BE2C (cell line): ENCODE measurements around the gene INPP5A. TPM values are rescaled to one million over a fixed set of nuclear protein-coding genes. Genes with fewer than 3 reads are reported as not detected.
"Not testable (repeated sequence)": the region's sequence is repeated elsewhere in the genome, so short reads cannot be mapped to it uniquely, and the experiment has no call there.

Experiments
- DNase-seq: peaks from one replicate; pipeline ENCODE4 v3.0.0-alpha.2; 2020
- H3K27me3 ChIP-seq: fragments of 250-450 bp; sonication (Bioruptor Pico); 2 replicates; pipeline ENCODE4 v1.5.1; 2020; ENCODE audit warnings: mild to moderate bottlenecking
- H3K36me3 ChIP-seq: fragments of 250-450 bp; sonication (Bioruptor Pico); 2 replicates; pipeline ENCODE4 v1.5.1; 2020; ENCODE audit warnings: mild to moderate bottlenecking
- H3K4me1 ChIP-seq: fragments of 250-450 bp; sonication (Bioruptor Pico); 2 replicates; pipeline ENCODE4 v1.5.1; 2020
- H3K4me3 ChIP-seq: 2 replicates; pipeline ENCODE4 v1.5.1; 2011; ENCODE audit warnings: low read depth, low read length
- H3K9me3 ChIP-seq: fragments of 250-450 bp; sonication (Bioruptor Pico); 2 replicates; pipeline ENCODE4 v1.5.1; 2020
- CTCF ChIP-seq: IDR thresholded peaks from 2 replicates; pipeline ENCODE4 v1.5.1; 2012; ENCODE audit warnings: mild to moderate bottlenecking, low read depth, low read length
- polyA plus RNA-seq: library from polyadenylated mRNA; unstranded; fragments of >200 nt; gene quantifications from one replicate; pipeline ENCODE4 v1.2.1, GENCODE V29; 2012; ENCODE audit warnings: low read depth, missing spikeins; ENCODE audit not compliant: insufficient read length, insufficient read depth

INPP5A gene
- polyA plus RNA-seq = 4.3 TPM

GRCh38 chr10:132537684-132538001, at the start of gene INPP5A:
TSS of gene INPP5A (plus strand) at chr10:132537787. CDS start at chr10:132538097, 310 bp downstream.
- no peaks in the 10 kb centered on the region for H3K27me3 ChIP-seq
- TF ChIP-seq CTCF = no peak
- H3K4me3 ChIP-seq = peak within 1 kb of the TSS; percentile 60
- H3K9me3 ChIP-seq = no peaks in the 10 kb centered on the region
- H3K36me3 ChIP-seq = no peaks in the 10 kb centered on the region
- no peaks in the 10 kb centered on the region for H3K4me1 ChIP-seq
- no peak for DNase-seq

GRCh38 chr10:132488231-132488821, 49.3 kb upstream of the INPP5A start:
- no peak for TF ChIP-seq CTCF
- Histone ChIP-seq H3K27me3 (no peaks in the 10 kb centered on the region), H3K4me3 (no peak overlapping the region), H3K4me1 (no peaks in the 10 kb centered on the region), H3K9me3 (no peaks in the 10 kb centered on the region), H3K36me3 (no peaks in the 10 kb centered on the region)
- DNase-seq = no peak

GRCh38 chr10:132489053-132489703, 48.4 kb upstream of the INPP5A start:
- Histone ChIP-seq H3K4me1 (no peaks in the 10 kb centered on the region), H3K9me3 (no peaks in the 10 kb centered on the region), H3K4me3 (no peak overlapping the region), H3K36me3 (no peaks in the 10 kb centered on the region), H3K27me3 (no peaks in the 10 kb centered on the region)
- no peak for TF ChIP-seq CTCF
- no peak for DNase-seq

- Histone ChIP-seq H3K9me3 (no peaks in the 10 kb centered on the region), H3K36me3 (no peaks in the 10 kb centered on the region), H3K4me1 (no peaks in the 10 kb centered on the region), H3K27me3 (no peaks in the 10 kb centered on the region), H3K4me3 (no peak overlapping the region)
- no peak for DNase-seq
- no peak for TF ChIP-seq CTCF
These were observed 47.7 kb upstream of the INPP5A start for GRCh38 chr10:132489704-132490534.

- not testable (repeated sequence) for DNase-seq, H3K4me3 ChIP-seq, H3K27me3 ChIP-seq, H3K9me3 ChIP-seq, H3K36me3 ChIP-seq, H3K4me1 ChIP-seq
These were observed 46.1 kb upstream of the INPP5A start for GRCh38 chr10:132491534-132491933.

- DNase-seq = no peak
- Histone ChIP-seq H3K36me3 (no peaks in the 10 kb centered on the region), H3K4me1 (no peaks in the 10 kb centered on the region), H3K4me3 (no peak overlapping the region), H3K9me3 (no peaks in the 10 kb centered on the region), H3K27me3 (no peaks in the 10 kb centered on the region)
- no peak for TF ChIP-seq CTCF
These were observed 45.1 kb upstream of the INPP5A start for GRCh38 chr10:132492323-132493025.
